GM20431 (cell line): ENCODE data around the gene TDP1.
"Not testable (repeated sequence)": the region's sequence is repeated elsewhere in the genome, so short reads cannot be mapped to it uniquely, and the experiment has no call there.

Experiments used
- in situ Hi-C: fragments of 300-500 bp; cut with MseI, MboI; formaldehyde crosslinking; loops from one replicate; pipeline ENCODE4 v1.15.0; 2020; ENCODE audit warnings: low sequenced_read_pairs; ENCODE audit not compliant: unreplicated experiment

Gene TDP1

DNA sequence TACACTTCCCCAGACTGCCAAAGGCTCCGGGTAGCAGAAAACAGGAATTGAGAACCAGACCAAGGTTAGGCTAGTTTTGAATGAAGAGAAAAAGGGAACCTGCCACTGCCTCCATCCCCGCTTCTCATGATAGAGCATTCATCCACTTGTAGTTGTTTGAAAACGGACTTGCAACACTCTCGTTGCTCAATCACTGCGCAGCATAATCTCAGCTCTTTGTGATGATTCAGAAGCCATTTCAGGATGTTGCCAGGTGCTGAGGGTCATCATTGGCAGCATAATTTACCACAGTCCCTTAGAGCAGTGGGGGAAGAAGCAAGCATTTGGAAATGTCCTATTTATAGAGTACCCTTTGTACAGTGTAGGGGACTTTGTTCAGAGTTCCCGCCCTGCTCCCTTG, 131.7 kb downstream of the TDP1 start:
- in situ Hi-C loops: no loop called here

DNA sequence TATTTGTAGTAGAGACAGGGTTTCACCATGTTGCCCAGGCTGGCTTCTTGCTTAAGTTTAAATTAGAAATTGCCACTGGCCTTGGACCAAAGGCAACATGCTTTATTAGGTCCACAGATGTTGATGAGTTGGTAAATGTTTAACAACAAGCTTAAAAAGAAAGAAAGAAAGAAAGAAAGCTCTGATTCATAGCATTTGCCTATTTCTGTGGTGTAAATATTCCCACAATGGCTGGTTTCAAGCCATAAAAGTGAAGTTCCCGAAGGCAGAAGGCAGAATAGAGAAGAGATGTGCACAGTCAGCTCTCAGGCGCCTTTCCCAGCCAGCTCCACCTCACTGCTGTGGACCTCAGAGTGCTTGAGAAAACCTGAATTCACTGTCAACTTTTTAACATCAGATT, 132.4 kb downstream of the TDP1 start:
- in situ Hi-C loops: no loop called here

DNA sequence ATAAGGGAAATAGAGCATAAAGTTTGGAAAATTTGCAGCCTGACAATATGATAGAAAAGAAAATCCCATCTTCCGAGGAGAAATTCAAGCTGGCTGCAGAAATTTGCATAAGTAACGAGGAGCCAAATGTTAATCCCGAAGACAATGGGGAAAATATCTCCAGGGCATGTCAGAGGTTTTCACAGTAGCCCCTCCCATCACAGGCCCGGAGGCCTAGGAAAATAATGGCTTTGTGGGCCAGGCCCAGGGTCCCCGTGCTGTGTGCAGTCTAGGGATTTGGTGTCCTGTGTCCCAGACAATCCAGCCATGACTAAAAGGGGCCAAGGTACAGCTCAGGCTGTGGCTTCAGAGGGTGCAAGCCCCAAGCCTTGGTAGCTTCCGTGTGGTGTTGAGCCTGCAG, 133.8 kb downstream of the TDP1 start:
- in situ Hi-C loops: not testable (repeated sequence)

DNA sequence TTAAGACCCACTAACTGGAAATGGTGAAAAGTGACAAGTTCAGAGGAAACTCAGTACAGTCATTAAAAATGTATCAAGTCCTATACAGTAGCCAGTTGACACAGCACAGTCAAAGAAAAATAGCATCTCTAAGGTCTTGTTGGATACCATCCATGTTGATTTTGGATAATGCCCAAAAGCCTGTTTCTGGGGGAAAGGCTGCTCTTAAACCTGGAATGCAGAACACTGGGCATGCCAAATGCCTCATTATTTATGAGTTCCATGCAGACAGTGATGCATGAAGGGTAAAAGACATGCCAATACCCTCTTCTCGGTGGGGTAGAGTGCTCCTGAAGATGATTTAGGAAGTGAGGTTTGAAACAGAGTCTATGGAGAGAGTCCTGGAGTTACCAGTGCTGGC, 135.7 kb downstream of the TDP1 start:
- in situ Hi-C loops: no loop called here

DNA sequence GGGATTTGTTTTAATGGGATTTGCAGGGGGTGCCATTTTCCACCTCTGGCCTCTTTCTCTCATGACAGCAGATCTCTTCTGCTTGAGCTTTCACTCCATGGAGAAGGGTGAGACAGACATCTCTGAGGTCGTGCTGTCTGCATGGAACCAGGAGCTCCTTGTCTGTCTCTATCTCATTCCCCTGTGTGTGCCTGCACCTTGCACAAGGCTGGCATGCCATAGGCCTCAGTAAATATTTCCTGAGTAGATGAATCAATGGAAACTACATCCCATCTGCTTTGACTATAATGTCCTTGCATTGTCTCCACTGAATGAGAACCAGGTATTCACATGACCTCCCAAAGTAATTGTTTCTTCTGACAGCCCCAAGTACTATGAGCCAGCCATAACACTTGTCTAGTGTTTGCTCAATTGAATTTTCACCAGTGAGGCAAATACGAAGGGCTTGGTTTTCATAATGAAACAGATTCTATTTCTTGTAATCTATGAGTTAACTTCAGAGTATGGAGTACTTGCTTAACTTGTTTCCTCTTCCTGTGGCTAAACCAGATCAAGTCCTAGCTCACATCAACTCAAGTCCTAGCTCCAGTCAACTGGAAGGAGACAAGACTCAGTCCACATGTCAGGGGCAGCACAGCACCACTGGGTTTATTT, 138.3 kb downstream of the TDP1 start:
- in situ Hi-C loops: no loop called here
